ENCODE measurements around the gene SLC39A11.
"Not testable (repeated sequence)": the region's sequence is repeated elsewhere in the genome, so short reads cannot be mapped to it uniquely, and the experiment has no call there.

SLC39A11 gene

GRCh38 chr17:73071066-73071999 is 21.2 kb downstream of the SLC39A11 start:
- no peak for DNase-seq (ENCODE audit: low read depth)

DNA sequence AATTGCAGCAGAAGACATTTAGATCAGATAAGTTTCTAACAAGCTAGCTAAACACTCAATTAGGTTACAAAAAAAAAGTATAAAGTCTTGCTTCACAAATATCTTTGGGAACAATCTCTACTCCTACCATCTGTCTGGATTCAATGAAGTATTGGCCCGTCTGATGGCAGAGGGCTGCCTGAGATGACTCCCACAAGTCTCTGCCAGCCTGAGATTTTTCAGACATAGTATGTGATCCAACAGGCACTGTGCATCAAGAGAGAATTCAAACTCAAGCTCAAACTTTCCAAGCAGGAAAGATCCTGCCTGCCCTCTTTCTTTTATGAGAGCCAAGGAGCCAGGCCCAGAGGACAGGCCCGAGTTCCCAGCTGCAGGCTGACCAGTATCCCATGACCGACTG is 22.6 kb downstream of the SLC39A11 start:
- no peak for DNase-seq (ENCODE audit: low read depth)

DNA sequence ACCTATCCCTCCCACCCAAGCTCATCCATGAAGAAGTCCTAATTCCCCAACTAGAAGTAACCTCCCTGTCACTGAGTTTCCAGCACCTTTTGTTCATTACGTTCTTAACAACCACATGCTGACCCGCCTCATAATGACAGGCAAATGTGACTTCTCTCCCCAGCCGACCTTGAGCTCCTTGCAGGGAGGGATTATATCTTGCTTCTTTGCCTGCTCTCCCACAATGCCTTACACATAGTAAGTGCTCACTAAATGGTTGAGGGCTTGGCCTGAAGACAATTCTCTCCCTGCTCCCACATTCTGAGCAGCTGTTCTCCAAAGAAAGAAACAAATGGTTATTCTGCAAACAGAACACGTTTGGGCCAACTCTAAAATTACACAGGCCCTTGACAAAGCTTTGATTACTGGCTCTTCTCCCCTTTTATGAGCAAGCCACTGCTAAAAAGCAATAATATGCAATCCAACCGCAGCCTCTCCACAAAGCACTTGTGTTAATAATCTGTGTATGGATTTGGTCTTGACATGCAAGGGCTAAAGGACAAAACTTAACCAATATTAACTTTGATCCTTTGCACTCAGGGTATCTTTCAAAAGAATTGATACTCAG is 23.2 kb downstream of the SLC39A11 start:
- DNase-seq (ENCODE audit: low read depth): no peak

- no peak for DNase-seq (ENCODE audit: low read depth)
Measured at GRCh38 chr17:73068322-73069153, 23.9 kb downstream of the SLC39A11 start.

GRCh38 chr17:73067699-73068098 is 24.8 kb downstream of the SLC39A11 start:
- DNase-seq (ENCODE audit: low read depth): not testable (repeated sequence)

GRCh38 chr17:73067075-73067474 is 25.4 kb downstream of the SLC39A11 start:
- no peak for DNase-seq (ENCODE audit: low read depth)

- DNase-seq (ENCODE audit: low read depth): no peak
Measured at GRCh38 chr17:73066148-73066884, 26.2 kb downstream of the SLC39A11 start.

DNA sequence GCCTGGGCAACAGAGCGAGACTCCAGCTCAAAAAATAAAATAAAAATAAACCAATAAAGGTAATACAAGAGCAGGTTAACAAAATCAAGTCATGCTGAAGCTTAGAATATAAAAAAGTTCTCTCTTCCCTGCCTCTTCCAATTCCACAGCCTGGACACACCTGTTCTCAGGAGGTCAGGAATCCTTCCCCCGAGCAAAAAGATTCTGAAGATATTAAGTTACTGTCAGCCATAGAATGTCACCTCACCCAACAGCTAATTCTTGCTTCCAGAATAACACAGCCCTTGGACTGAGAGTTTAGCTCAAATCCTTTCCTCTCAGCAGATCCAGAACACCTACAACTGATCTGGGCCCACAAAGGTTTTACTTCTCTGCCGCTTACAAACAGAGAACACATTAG is 27.1 kb downstream of the SLC39A11 start:
- DNase-seq (ENCODE audit: low read depth): no peak

GRCh38 chr17:73064084-73064938 is 28.2 kb downstream of the SLC39A11 start:
- no peak for DNase-seq (ENCODE audit: low read depth)

DNA sequence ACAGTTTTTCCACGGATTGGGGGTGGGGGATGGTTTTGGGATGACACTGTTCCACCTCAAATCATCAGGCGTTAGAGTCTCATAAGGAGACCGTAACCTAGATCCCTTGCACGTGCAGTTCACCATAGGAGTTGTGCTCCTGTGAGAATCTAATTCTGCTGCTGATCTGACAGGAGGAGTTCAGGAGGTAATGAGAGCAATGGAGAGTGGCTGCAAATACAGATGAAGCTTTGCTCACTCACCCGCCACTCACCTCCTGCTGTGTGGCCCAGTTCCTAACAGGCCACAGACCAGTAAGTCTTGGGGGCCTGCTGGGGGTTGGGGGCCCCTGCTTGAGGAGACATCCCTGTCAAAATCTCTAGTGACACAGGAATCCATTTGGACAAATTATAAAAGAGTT is 29.8 kb downstream of the SLC39A11 start:
- DNase-seq (ENCODE audit: low read depth): no peak

- no peak for DNase-seq (ENCODE audit: low read depth)
Measured at GRCh38 chr17:73061161-73061560, 31.3 kb downstream of the SLC39A11 start.

GRCh38 chr17:73060721-73061120 is 31.8 kb downstream of the SLC39A11 start:
- no peak for DNase-seq (ENCODE audit: low read depth)

GRCh38 chr17:73059713-73060112 is 32.8 kb downstream of the SLC39A11 start:
- DNase-seq (ENCODE audit: low read depth): not testable (repeated sequence)

GRCh38 chr17:73058022-73058421 is 34.5 kb downstream of the SLC39A11 start:
- DNase-seq (ENCODE audit: low read depth): no peak

DNA sequence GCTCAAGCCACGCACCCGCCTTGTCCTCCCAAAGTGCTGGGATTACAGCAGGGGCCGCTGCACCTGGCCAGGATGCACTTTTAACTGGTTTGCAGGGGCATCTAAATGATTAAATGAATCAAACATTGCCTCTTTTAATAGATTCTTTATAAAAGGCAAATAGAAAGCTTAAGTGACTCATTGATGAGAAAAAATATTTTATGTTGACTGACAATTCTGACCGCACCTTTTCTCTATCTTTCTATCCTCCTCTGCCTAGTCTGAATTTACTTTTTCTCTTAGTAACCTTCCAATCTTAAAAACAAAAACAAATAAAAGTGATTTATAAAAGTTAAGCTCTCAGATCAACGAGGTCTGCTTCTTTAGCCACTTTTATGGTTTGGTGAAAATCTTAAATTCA is 35.3 kb downstream of the SLC39A11 start:
- DNase-seq (ENCODE audit: low read depth): no peak

- no peak for DNase-seq (ENCODE audit: low read depth)
Measured at GRCh38 chr17:73052923-73053322, 39.6 kb downstream of the SLC39A11 start.

GRCh38 chr17:73050797-73051196 is 41.7 kb downstream of the SLC39A11 start:
- no peak for DNase-seq (ENCODE audit: low read depth)

DNA sequence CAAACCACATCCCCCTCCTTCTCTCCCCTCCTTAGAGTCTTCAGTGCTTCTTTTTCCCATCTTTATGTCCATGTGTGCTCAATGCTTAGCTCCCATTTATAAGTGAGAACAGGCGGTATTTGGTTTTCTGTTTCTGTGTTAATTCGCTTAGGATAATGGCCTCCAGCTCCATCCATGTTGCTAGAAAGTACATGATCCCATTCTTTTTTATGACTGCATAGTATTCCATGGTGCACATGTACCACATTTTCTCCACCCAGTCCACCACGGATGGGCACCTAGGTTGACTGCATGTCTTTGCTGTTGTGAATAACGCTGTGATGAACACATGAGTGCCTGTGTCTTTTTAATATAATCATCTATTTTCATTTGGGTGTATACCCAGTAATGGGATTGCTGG is 44.3 kb downstream of the SLC39A11 start:
- DNase-seq (ENCODE audit: low read depth): no peak

DNA sequence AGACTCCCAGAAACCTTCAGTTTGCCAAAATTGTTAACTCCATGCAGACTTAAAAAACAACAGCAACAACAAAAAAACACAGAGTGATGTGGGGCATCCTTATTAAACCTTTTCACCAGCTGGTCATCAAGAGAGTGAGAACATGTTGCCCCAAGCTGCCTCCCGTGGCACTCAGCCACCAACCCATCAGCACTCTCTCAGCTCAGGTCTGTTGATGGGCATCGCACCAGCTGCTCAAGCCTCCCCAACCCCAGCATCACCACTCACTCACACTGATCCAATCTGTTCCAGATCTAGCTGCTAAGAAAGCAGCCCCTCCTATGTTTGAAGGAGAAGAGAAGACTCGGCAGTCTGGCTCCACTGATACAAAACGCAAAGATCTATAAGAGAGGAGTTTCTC is 46.8 kb downstream of the SLC39A11 start:
- no peak for DNase-seq (ENCODE audit: low read depth)

- no peak for DNase-seq (ENCODE audit: low read depth)
Measured at GRCh38 chr17:73043686-73044581, 48.6 kb downstream of the SLC39A11 start.
